ENCODE results near the gene NOL7. TPM values are rescaled to one million over a fixed set of nuclear protein-coding genes. Genes with fewer than 3 reads are reported as not detected.

NOL7 gene
- total and polyA plus RNA-seq, 9 of the 15 experiments (the other 6 are each of a cell fraction or from before 2014, with no cell fraction given), result 19.4 to 235 (median 157) TPM

GRCh38 chr6:13589801-13590200 lies 25.3 kb upstream of the NOL7 start:
- H3K27ac ChIP-seq (ENCODE audit: extremely low read depth, low read depth, low read length), result no peak overlapping the region
- no peaks in the 10 kb centered on the region for H3K9me3 ChIP-seq (replicated peaks; ENCODE audit: control insufficient read depth, insufficient read depth, low read depth, low read length)
- DNase-seq (ENCODE audit: extremely low read depth in 1 of 4, low spot score in 3 of 4) (no peak), ATAC-seq (no peak), FAIRE-seq (no peak)
- WGBS (ENCODE audit: insufficient coverage, low coverage, missing lambda C conversion rate), result 78% methylated on average over 8 of the region's 9 CpGs
- POLR2A ChIA-PET, result interaction anchor here (0.5 to 0.9 kb wide), 2 partner anchors 8 to 17 kb away, joined by 3 to 4 read pairs; no protein-coding TSS in a partner anchor
- no peaks in the 10 kb centered on the region for H3K9me1 ChIP-seq (ENCODE audit: control insufficient read depth, insufficient read depth, low read length)
- CTCF ChIA-PET (ENCODE audit: low intra/inter-chr PET ratio), result no interaction called here
- no peaks in the 10 kb centered on the region for H3K27me3 ChIP-seq (ENCODE audit: control insufficient read depth in 2 of 2, insufficient read depth in 2 of 2, low read length in 2 of 2)
- H4K20me1 ChIP-seq (replicated peaks; ENCODE audit: control insufficient read depth, insufficient read depth, low read length), result no peaks in the 10 kb centered on the region
- H3K36me3 ChIP-seq (ENCODE audit: control insufficient read depth, insufficient read depth, low read length), result peaks cover 33% of the 10 kb centered on the region
- peaks cover 0 to 5% of the 10 kb centered on the region in 2 experiments; a peak in 2 of 5 replicates for H3K4me1 ChIP-seq (replicated peaks in 1 of 2; ENCODE audit: control insufficient read depth in 2 of 2, insufficient read depth in 2 of 2, low read length in 2 of 2)
- H3K9ac ChIP-seq (ENCODE audit: insufficient read depth in 1 of 2, low read depth in 2 of 2, low read length in 2 of 2), result no peak overlapping the region
- no peak overlapping the region for H3K4me3 ChIP-seq
- no peak overlapping the region for H3K4me2 ChIP-seq (ENCODE audit: insufficient read depth, low read length)
- no peak overlapping the region for H2AFZ ChIP-seq (ENCODE audit: low read depth, low read length)
- H3K79me2 ChIP-seq (ENCODE audit: control insufficient read depth, insufficient read depth, low read length), result no peaks in the 10 kb centered on the region
- TF ChIP-seq, protein P1, sequence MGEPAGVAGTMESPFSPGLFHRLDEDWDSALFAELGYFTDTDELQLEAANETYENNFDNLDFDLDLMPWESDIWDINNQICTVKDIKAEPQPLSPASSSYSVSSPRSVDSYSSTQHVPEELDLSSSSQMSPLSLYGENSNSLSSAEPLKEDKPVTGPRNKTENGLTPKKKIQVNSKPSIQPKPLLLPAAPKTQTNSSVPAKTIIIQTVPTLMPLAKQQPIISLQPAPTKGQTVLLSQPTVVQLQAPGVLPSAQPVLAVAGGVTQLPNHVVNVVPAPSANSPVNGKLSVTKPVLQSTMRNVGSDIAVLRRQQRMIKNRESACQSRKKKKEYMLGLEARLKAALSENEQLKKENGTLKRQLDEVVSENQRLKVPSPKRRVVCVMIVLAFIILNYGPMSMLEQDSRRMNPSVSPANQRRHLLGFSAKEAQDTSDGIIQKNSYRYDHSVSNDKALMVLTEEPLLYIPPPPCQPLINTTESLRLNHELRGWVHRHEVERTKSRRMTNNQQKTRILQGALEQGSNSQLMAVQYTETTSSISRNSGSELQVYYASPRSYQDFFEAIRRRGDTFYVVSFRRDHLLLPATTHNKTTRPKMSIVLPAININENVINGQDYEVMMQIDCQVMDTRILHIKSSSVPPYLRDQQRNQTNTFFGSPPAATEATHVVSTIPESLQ (CRISPR knock-in tag; IDR thresholded peaks at IDR 0.05), result no peak
- no peak for TF ChIP-seq ZNF121 (CRISPR knock-in tag; conservative IDR thresholded peaks at IDR 0.05)
- intact Hi-C loops (cut with micrococcal nuclease), result no loop called here
- BruUV-seq (replicated peaks), result no TSS peak
- in situ Hi-C loops (cut with MboI), result no loop called here

DNA sequence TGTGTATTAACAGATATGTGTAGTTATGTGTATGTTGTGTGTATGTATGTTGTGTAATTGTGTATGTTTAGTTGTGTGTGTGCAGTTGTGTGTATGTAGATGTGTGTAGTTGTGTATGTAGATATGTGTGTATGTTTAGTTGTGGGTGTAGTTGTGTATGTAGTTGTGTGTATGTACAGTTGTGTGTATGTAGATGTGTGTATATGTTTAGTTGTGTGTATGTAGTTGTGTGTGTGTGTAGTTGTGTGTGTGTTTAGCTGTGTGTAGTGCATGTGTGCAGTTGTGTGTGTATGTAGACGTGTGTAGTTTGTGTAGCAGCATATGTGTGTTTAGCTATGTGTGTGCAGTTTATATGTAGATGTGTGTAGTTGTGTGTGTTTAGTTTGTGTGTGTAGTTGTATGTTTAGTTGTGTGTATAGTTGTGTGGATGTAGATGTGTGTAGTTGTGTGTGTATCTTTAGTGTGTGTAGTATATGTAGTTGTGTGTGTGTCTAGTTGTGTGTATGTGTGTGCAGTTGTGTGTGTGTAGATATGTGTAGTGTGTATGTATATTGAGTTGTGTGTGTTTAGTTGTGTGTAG lies 24.5 kb upstream of the NOL7 start:
- no peaks in the 10 kb centered on the region for H3K79me2 ChIP-seq (ENCODE audit: control insufficient read depth, insufficient read depth, low read length)
- WGBS (ENCODE audit: insufficient coverage, low coverage, missing lambda C conversion rate), result 16% methylated on average over 1 of the region's 1 CpG
- peaks cover 40% of the 10 kb centered on the region for H3K36me3 ChIP-seq (ENCODE audit: control insufficient read depth, insufficient read depth, low read length)
- no peaks in the 10 kb centered on the region for H4K20me1 ChIP-seq (replicated peaks; ENCODE audit: control insufficient read depth, insufficient read depth, low read length)
- no peak overlapping the region for H3K4me3 ChIP-seq
- in situ Hi-C loops (cut with MboI), result no loop called here
- BruUV-seq (replicated peaks), result no TSS peak
- ATAC-seq (no peak), FAIRE-seq (peak; percentile 79), DNase-seq (ENCODE audit: extremely low read depth in 1 of 4, low spot score in 3 of 4) (no peak)
- no peaks in the 10 kb centered on the region for H3K9me1 ChIP-seq (ENCODE audit: control insufficient read depth, insufficient read depth, low read length)
- CTCF ChIA-PET (ENCODE audit: low intra/inter-chr PET ratio), result interaction anchor here (0.8 kb wide), 1 partner anchor 476 kb away, joined by 3 read pairs; no protein-coding TSS in a partner anchor
- H3K9me3 ChIP-seq (replicated peaks; ENCODE audit: control insufficient read depth, insufficient read depth, low read depth, low read length), result no peaks in the 10 kb centered on the region
- POLR2A ChIA-PET, result no interaction called here
- H3K9ac ChIP-seq (ENCODE audit: insufficient read depth in 1 of 2, low read depth in 2 of 2, low read length in 2 of 2), result no peak overlapping the region
- H2AFZ ChIP-seq (ENCODE audit: low read depth, low read length), result no peak overlapping the region
- intact Hi-C loops (cut with micrococcal nuclease), result no loop called here
- no peak overlapping the region for H3K4me2 ChIP-seq (ENCODE audit: insufficient read depth, low read length)
- H3K4me1 ChIP-seq (replicated peaks in 1 of 2; ENCODE audit: control insufficient read depth in 2 of 2, insufficient read depth in 2 of 2, low read length in 2 of 2), result peaks cover 0 to 5% of the 10 kb centered on the region in 2 experiments; a peak in 2 of 5 replicates
- H3K27me3 ChIP-seq (ENCODE audit: control insufficient read depth in 2 of 2, insufficient read depth in 2 of 2, low read length in 2 of 2), result no peaks in the 10 kb centered on the region
- no peak overlapping the region; the same call in 2 of the 3 replicates for H3K27ac ChIP-seq (ENCODE audit: extremely low read depth, low read depth, low read length)
- TF ChIP-seq THAP7 (CRISPR knock-in tag; IDR thresholded peaks at IDR 0.05), result 0 out of 2 replicates have a peak, but pooled peaks have one; percentile 33
- TF ChIP-seq POLR2B (IDR thresholded peaks at IDR 0.05; ENCODE audit: low read depth, partially characterized antibody), result peak; percentile 52
- peak; percentile 73; the same call in 1 of the 2 replicates for TF ChIP-seq ZFP91 (CRISPR knock-in tag; IDR thresholded peaks at IDR 0.05)
- TF ChIP-seq MTA2 (IDR thresholded peaks at IDR 0.05; ENCODE audit: low read depth), result no peak; the same call in 1 of the 2 replicates
- 0 out of 4 replicates have a peak, but pooled peaks of 1 of the 2 experiments have one; percentile 75 for TF ChIP-seq HDAC1 (IDR thresholded peaks at IDR 0.05)
- TF ChIP-seq ZBTB26 (CRISPR knock-in tag; IDR thresholded peaks at IDR 0.05), result 0 out of 2 replicates have a peak, but pooled peaks have one; percentile 26
- TF ChIP-seq TAL1 (IDR thresholded peaks at IDR 0.05), result 0 out of 2 replicates have a peak, but pooled peaks have one; percentile 7
